NCI-H1930 (cell line): ENCODE results near the gene WFDC11.

Source experiments
- DNase-seq, 2 experiments: peaks; one replicate each; lab custom pipeline; 2025; lab: John Stamatoyannopoulos, UW

The WFDC11 gene

DNA sequence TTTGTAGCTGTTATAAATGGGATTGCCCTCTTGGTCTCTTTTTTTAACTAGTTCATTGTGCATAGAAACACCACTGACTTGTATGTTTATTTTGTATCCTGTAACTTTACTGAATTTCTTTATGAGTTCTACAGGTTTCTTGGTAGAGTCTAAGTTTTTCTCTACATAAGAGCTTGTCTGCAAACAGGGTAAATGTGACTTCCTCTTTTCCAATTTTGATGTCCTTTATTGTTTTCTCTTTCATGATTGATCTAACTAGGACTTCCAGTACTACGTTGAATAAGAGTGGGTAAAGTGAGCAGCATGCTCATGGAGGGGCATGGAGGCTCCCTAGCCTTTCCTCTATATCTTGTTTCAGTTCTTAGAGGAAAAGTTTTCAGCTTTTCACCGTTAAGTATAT, 43.5 kb downstream of the WFDC11 start:
- DNase-seq = no peak

DNA sequence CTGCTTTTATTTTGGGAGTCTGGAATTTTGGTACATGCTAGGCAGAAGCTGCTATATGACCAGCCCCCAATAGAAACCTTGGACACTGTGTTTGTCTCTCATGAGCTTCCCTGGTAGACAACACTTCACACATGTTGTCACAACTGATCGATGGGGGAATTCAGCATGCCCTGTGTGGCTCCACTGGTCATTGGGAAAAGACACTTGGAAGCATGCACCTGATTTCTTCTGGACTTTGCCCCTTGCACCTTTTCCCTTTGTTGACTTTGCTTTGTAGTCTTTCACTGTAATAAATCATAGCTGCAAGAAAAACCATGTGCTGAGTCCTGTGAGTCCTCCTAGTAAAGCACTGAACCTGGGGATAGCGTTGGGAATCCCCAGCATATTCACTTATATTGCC, 48.4 kb downstream of the WFDC11 start:
- no peak for DNase-seq

DNA sequence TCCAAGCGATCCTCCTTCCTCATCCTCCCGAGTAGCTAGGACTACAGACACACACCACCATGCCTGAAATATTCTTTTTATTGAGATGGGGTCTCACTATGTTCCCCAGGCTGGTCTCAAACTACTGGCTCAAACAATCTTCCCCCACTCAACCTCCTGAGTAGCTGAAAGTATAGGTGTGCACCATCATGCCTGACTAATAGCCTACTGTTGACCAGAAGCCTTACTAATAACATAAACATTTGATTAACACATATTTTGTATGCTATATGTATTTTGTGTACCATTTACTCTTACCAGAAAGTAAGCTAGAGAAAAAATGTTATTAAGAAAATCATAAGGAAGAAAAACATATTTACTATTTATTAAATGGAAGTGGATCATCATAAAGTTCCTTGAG, 52.4 kb downstream of the WFDC11 start:
- DNase-seq = no peak

DNA sequence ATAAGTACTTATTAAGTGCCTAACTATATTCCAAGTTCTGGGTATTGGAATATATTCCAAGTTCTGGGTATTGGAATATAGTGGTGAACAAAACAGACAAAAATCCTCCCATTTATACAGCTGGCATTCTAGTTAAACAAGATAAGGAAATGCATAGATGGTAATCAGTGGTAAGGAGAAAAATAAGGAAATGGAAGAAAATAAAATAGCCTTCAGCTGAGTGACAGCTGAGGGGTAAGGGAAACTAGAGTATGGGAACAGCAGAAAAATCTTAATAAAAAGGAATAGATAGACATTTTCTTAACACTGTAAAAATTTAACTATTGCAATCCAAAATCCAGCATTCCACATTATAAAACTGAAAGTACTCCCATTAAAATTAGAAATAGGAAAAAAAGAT, 57.7 kb downstream of the WFDC11 start:
- DNase-seq = no peak

DNA sequence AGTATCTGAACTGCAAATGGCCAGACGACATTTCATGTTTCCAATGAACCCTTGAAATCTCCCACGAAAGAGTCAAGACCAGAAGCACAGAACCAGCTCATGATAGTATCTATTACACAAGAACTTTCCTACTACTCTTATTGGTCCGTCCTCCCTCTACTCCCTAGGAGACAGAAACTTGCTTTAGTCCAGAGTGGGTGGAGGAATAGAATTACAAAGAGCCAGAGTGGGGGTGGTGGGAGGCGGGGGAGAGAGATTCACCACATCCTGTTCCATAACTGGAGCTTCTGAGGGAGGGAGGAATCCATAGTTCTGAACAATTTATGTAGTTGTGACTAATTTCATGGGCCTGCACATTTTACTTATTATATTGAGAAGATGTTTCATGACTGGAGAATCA, 59.0 kb downstream of the WFDC11 start:
- DNase-seq = no peak

DNA sequence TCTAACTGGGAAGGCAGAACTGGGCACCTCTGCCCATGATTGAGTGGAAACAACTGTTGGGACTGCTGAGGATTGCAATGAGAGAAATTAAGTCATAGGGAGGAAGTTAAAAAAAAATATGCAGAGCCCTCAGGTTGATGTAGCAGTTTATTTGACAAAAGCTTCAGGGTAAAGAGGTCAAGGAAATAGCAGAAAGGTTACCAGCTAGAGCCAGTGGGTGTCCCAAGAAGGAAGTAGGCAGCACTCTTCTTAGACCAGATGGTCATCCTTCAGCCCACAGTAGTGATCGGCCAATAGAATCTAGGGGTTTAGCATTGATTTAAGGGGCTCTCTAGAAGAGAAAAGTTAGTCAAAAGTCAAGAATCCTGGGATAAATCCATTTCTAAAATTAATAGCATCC, 62.2 kb downstream of the WFDC11 start:
- no peak for DNase-seq
